GM18951 (cell line): Measurements from ENCODE around the gene CYB5B.

Experiments
- POLR2A ChIP-seq: IDR thresholded peaks from 4 replicates; pipeline ENCODE4 v1.6.1; 2011; ENCODE audit warnings: mild to moderate bottlenecking; ENCODE audit not compliant: insufficient read length, insufficient read depth; ENCODE audit errors: extremely low read depth
- in situ Hi-C: fragments of 300-500 bp; cut with MboI; formaldehyde crosslinking; loops from one replicate; pipeline ENCODE4 v1.12.0; 2022; ENCODE audit warnings: low sequenced_read_pairs, mixed read lengths, inconsistent platforms; ENCODE audit not compliant: unreplicated experiment

Gene CYB5B

GRCh38 chr16:69397821-69398521 is 26.4 kb upstream of the CYB5B start:
- in situ Hi-C loops: loop anchor here (10.0 kb wide), 1 partner anchor 167 kb away; the partner anchor contains the start of gene NFAT5
- TF ChIP-seq POLR2A: no peak

GRCh38 chr16:69399361-69399760 is 25.1 kb upstream of the CYB5B start:
- TF ChIP-seq POLR2A: no peak
- in situ Hi-C loops: loop anchor here (10.0 kb wide), 1 partner anchor 165 kb away; the partner anchor contains the start of gene NFAT5

- in situ Hi-C loops: no loop called here
- no peak for TF ChIP-seq POLR2A
These were observed 22.0 kb upstream of the CYB5B start for GRCh38 chr16:69402439-69402838.

DNA sequence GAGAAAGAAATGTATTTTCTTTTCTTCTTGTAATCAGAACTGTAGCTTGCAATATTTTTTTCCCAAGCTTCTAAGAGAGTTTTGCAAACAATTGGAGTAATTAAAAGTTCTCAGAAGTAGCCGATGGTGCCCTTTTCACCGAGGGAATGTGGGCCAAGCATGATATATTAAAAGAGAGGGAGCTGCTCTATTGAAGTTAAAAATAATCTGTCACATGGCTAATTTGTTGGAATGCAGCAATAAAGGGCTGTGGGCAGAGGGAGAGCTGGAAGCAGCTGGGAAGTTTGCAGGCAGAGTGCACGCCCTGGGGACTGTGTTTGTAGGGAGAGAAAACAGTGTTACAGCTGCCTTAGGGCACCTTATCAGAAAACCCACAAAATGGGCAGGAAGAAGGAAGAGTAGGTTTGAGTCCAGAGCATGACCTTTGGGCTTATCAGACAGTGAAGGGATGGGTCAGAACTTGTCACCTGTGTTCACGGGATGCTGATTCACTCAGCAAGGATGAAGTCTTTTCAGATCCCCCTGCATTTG is 20.1 kb upstream of the CYB5B start:
- TF ChIP-seq POLR2A: no peak

GRCh38 chr16:69405326-69405725 is 19.1 kb upstream of the CYB5B start:
- TF ChIP-seq POLR2A: no peak
- in situ Hi-C loops: no loop called here

More for the DNA sequence above, 20.1 kb upstream of the CYB5B start:
- in situ Hi-C loops: no loop called here

DNA sequence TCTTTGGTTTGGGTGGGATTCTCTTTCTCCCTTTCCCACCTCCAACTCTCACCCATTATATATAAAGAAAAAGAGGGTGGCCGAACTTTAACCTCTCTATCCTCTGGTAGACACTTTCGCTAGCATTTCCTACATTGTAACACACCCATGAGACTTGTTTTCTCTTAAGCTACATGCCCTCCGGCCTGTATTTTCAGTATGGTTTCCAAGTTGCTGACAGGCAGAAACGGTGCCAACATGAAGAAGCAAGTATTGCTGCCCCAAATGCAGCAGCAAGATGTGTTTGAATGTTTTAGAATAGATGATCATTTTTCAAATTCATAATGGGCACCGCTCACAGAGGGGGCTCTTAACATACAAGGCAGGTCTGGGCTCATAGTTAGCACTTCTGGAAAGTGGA is 18.7 kb upstream of the CYB5B start:
- TF ChIP-seq POLR2A: no peak
- in situ Hi-C loops: no loop called here

DNA sequence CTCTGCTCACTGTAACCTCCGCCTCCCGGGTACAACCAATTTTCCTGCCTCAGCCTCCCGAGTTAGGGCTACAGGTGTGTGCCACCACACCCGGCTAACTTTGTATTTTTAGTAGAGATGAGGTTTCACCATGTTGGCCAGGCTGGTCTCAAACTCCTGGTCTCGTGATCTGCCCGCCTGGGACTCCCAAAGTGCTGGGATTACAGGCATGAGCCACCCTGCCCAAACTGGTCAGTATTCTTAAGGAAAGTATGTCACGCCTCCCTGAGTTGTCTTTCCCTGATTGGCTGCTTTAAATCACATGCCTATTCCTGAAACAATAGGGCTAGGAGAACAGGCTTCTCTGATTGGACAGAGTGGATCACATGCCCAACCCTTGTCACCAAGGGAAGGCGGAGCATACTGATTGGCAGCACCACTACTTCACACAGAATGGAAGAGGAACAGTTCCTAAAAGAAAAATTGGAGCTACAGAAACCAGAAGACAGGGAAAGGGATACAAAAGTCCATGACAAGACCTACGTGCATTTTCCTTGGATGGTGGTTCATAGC is 17.6 kb upstream of the CYB5B start:
- no peak for TF ChIP-seq POLR2A
- in situ Hi-C loops: no loop called here

- TF ChIP-seq POLR2A: no peak
- in situ Hi-C loops: no loop called here
These were observed 16.6 kb upstream of the CYB5B start for GRCh38 chr16:69407702-69408323.

DNA sequence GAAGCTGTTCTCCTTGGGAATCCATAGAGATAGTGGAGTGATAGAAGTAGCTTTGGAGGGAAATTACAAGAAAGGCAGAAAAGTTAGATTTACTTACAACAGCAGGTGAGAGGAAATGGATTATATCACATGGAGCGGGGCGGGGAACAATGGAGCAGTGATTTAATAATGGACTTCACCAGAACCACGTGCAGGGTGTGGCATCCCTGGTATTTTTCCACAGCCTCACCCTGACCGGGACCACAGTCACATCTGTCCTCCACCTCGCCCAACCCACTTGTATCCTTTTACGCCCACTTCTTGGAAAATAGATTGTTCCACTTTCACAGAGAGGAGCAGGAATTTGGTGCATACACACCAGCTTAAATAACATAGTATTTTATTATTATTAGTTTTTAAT is 15.9 kb upstream of the CYB5B start:
- TF ChIP-seq POLR2A: no peak

GRCh38 chr16:69410219-69410990 is 14.0 kb upstream of the CYB5B start:
- in situ Hi-C loops: no loop called here
- TF ChIP-seq POLR2A: no peak

More for the DNA sequence above, 15.9 kb upstream of the CYB5B start:
- in situ Hi-C loops: no loop called here

- in situ Hi-C loops: no loop called here
- TF ChIP-seq POLR2A: no peak
These were observed 13.1 kb upstream of the CYB5B start for GRCh38 chr16:69411064-69411985.

DNA sequence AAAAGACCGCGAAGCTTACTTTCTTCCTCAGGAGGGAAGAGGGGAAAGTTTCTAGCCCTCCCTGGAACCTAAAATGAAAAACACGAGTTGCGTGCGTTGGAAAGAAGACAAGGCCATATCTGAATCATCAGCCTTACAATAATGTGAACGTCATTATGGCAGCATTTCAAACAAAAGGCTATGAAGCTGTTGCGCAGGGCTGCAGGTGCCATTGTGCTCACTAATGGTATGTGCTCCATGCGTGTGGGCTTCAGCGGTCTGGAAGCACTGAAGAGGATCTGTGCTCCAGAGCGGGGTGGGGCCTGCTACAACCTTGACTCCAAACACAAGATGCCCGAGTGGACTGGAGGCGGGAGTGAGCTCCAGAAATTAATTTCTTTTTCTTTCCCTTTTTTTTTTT is 12.1 kb upstream of the CYB5B start:
- TF ChIP-seq POLR2A: no peak
- in situ Hi-C loops: no loop called here
